AG09309 (cell line): ENCODE data around the gene BPTF.
"Not testable (repeated sequence)": the region's sequence is repeated elsewhere in the genome, so short reads cannot be mapped to it uniquely, and the experiment has no call there.

Experiments used
- DNase-seq: peaks from one replicate; pipeline ENCODE4 v3.0.0-alpha.2; 2010; ENCODE audit warnings: low read depth
- H3K4me3 ChIP-seq: 2 replicates; pipeline ENCODE4 v1.5.1; 2011; ENCODE audit warnings: mild to moderate bottlenecking, low read depth, low read length, moderate library complexity; ENCODE audit not compliant: control insufficient read depth
- TF ChIP-seq, protein P1 (sequence below): IDR thresholded peaks from 2 replicates; pipeline ENCODE4 v1.5.1; 2011; ENCODE audit warnings: mild to moderate bottlenecking, low read depth, low read length, inconsistent platforms; ENCODE audit not compliant: insufficient read depth, control insufficient read depth; ENCODE audit errors: missing control alignments

The BPTF gene

DNA sequence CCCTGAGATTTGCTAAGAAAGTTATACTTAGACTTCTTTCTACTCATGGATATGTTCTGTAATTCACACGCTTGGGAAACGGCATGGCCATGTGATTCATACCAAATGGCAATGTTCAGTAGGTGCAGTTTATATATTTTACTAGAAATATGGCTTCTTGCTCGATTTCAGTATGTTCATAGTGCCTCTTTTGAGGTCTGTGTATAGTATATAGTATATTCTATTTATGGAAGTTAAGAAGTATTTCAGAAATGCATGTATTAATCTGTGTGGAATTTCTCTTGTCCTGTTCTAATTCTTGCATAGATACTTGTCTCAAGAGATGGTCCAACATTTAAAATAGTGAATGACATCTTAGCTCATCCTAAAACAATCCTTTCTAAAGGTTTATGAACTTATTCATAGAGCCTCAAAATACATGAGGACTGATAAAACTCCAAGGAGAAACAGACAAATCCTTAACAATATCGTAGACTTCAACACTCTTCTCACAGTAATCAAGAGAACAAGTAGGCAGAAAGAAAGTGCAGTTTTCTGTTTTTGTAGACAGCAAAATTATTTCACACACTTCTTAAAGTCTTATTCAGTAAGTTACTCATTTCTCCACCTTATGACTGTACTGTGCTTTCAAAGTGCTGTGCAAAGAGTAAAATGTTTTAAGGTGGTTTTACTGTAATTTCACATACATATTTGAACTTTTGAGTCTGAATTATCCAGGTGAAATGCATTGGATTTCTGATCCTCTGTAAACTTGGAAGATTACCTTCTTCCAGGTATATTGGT, 11.1 kb downstream of the BPTF start:
- TF ChIP-seq, protein P1, sequence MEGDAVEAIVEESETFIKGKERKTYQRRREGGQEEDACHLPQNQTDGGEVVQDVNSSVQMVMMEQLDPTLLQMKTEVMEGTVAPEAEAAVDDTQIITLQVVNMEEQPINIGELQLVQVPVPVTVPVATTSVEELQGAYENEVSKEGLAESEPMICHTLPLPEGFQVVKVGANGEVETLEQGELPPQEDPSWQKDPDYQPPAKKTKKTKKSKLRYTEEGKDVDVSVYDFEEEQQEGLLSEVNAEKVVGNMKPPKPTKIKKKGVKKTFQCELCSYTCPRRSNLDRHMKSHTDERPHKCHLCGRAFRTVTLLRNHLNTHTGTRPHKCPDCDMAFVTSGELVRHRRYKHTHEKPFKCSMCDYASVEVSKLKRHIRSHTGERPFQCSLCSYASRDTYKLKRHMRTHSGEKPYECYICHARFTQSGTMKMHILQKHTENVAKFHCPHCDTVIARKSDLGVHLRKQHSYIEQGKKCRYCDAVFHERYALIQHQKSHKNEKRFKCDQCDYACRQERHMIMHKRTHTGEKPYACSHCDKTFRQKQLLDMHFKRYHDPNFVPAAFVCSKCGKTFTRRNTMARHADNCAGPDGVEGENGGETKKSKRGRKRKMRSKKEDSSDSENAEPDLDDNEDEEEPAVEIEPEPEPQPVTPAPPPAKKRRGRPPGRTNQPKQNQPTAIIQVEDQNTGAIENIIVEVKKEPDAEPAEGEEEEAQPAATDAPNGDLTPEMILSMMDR = no peak
- no peak overlapping the region for H3K4me3 ChIP-seq
- no peak for DNase-seq

GRCh38 chr17:67837965-67838364, 12.7 kb downstream of the BPTF start:
- DNase-seq = no peak
- no peak overlapping the region for H3K4me3 ChIP-seq
- TF ChIP-seq, protein P1 = no peak

DNA sequence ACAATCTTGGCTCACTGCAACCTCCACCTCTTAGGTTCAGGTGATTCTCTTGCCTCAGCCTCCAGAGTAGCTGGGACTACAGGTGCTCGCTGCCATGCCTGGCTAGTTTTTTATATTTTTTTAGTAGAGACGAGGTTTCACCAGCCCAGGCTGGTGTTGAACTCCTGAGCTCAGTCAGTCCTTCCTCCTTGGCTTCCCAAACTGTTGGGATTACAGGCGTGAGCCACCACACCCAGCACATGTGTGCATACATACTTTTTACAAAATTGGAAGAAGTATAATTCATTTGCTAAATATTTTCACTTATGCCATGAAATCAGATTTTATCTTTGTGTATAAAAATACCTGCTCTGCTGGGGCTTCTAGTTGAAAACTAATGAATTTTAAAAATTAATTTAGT, 13.2 kb downstream of the BPTF start:
- no peak for DNase-seq
- TF ChIP-seq, protein P1 = no peak
- no peak overlapping the region for H3K4me3 ChIP-seq

- TF ChIP-seq, protein P1 = no peak
- DNase-seq = no peak
Measured at GRCh38 chr17:67841992-67842391, 16.7 kb downstream of the BPTF start.

DNA sequence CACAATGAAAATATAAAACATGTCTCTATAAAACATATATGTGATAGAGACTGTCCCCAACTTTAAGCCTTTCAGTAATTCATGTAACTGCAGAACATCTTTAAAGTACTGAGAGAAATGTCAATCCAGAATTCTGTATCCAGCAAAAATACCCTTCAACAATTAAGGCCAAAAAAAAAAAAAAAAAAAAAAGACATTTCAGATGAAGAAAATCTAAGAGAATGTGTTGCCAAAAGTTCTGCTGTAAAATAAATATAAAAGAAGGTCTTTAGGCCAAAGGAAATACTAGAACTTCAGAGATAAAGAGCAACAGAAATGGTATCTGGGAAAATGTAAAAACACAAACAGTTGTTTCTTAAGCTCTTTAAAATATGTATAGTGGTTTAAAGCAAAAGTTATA, 17.3 kb downstream of the BPTF start:
- TF ChIP-seq, protein P1 = no peak
- H3K4me3 ChIP-seq = no peak overlapping the region
- DNase-seq = no peak

More at GRCh38 chr17:67841992-67842391, 16.7 kb downstream of the BPTF start:
- no peak overlapping the region for H3K4me3 ChIP-seq

DNA sequence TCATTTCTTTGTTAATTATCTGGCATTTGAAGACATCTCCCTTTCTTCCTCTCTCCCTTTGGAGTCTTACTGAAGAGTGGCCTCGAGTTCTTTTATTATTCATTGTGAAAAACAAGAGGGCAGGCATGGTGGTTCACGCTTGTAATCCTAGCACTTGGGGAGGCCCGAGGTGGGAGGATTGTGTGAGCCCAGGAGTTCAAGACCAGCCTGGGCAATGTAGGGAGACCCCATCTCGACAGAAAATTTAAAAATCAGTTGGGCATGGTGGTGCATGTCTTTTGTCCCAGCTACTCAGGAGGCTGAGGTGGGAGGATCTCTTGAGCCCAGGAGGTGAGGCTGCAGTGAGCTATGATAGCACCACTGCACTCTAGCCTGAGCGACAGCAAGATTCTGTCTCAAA, 20.1 kb downstream of the BPTF start:
- TF ChIP-seq, protein P1 = no peak

GRCh38 chr17:67848189-67848588, 22.9 kb downstream of the BPTF start:
- H3K4me3 ChIP-seq, DNase-seq: not testable (repeated sequence)

More for the DNA sequence above, 20.1 kb downstream of the BPTF start:
- no peak for DNase-seq
- no peak overlapping the region for H3K4me3 ChIP-seq

DNA sequence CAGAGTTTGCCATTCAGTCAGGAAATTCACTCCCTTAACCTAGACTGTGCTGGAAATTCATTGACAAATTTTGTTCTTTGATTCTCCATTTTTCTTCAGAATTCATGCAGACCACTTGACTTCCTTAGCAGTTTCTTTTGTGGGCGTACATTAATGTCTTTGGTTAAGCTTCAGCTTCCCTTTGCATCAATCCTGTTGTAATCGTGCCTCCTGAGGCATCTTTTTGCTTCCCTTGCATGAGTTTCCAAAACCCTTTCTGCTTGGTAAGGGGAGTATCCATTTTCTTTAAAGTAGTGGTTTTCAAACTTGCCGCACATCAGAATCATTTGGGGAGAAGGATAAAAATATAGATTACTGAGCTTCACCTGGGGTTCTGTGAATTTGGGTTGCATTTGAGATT, 23.5 kb downstream of the BPTF start:
- not testable (repeated sequence) for DNase-seq, H3K4me3 ChIP-seq
